GM19238 (cell line): ENCODE data around the gene SPCS3.
A peak's percentile ranks its signal among the peaks of the same experiment; 100 is the strongest.
"Not testable (repeated sequence)": the region's sequence is repeated elsewhere in the genome, so short reads cannot be mapped to it uniquely, and the experiment has no call there.

Source experiments
- DNase-seq: peaks from one replicate; pipeline ENCODE4 v3.0.0; 2011; ENCODE audit warnings: low spot score; ENCODE audit not compliant: insufficient read length

The SPCS3 gene

GRCh38 chr4:176319704-176320339, at the start of gene SPCS3:
Gene SPCS3 (plus strand): TSS chr4:176319966. CDS start chr4:176320077, 111 bp downstream.
- DNase-seq = peak; percentile 85

GRCh38 chr4:176270669-176271068, 49.1 kb upstream of the SPCS3 start:
- DNase-seq = no peak

DNA sequence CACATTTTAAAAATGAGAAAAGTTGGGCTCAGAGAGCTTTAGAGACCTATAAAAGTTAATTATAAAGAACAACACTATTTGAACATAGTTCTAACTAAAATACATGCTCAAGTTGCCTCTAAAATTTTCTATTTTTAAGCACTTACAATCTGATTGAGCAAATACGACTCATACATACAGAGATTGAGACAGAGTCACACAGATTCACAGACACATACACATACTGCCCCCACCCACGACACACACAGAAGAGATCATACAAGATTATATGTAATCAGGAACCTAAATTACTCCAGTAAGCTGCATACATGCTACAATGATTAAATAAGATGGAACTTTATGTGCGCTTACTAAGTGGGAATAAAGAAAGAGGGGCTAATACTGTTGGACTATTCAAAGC, 48.0 kb upstream of the SPCS3 start:
- DNase-seq = no peak

DNA sequence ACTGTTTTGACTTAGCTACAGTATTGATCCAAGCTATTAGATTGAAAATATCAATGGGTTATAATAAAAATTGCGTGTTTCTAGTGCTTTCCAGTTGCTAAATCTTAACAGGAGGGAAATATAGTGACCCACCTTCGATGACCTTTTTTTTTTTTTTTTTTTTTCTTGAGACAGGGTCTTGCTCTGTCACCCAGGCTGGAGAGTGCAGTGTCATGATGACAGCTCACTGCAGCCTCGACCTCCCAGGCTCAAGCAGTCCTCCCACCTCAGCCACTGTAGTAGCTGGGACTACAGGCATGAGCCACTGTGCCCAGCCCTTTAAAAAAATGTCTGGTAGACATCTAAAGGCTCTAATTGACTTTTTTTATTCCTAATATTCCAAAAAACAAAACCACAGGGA, 47.0 kb upstream of the SPCS3 start:
- no peak for DNase-seq

- DNase-seq = no peak
These were observed 46.0 kb upstream of the SPCS3 start for GRCh38 chr4:176273736-176274135.

- no peak for DNase-seq
These were observed 45.3 kb upstream of the SPCS3 start for GRCh38 chr4:176274441-176274840.

- no peak for DNase-seq
These were observed 43.1 kb upstream of the SPCS3 start for GRCh38 chr4:176276710-176277109.

GRCh38 chr4:176277162-176277904, 42.4 kb upstream of the SPCS3 start:
- DNase-seq = peak; percentile 11

GRCh38 chr4:176279560-176279959, 40.2 kb upstream of the SPCS3 start:
- DNase-seq = not testable (repeated sequence)

GRCh38 chr4:176286728-176287127, 33.0 kb upstream of the SPCS3 start:
- DNase-seq = no peak

GRCh38 chr4:176287546-176287945, 32.2 kb upstream of the SPCS3 start:
- no peak for DNase-seq

- no peak for DNase-seq
These were observed 31.7 kb upstream of the SPCS3 start for GRCh38 chr4:176288020-176288419.

DNA sequence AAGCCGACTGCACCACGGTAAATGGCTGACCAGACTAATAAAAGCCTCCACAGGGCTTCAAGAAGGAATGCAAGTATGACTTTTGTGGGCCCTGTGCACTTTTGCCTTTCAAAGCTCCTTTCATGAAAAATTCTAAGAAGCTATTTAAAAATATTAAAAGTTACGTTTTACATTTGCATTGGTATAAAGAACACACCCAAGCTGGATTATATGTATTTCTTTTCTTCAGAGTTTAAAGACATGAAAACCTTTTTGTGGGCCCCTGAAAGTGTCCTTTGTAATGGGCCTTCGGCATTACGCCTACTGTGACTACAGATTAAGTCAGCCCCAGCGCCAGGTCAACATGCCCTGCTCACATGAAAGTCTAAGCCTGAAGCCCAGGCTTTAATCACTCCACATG, 30.2 kb upstream of the SPCS3 start:
- no peak for DNase-seq

DNA sequence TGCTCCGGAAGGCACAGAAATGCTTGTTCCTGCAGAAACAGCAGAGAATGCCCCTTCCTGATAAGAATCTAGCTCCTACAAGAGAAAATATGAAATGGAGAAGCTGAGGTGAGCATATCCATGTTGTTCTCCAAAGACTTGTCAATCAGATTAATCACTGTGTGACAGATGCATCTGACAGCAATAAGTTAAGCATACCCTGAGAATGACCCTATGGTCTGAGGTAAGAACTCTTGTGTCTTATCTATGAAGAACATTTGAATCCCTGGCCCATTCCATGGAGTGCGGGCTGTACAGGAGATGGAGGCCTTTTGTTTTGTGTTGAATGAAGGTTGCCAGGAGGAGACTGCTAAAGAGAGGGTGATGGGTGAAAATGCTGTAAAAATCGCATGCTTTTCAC, 29.2 kb upstream of the SPCS3 start:
- DNase-seq = no peak

DNA sequence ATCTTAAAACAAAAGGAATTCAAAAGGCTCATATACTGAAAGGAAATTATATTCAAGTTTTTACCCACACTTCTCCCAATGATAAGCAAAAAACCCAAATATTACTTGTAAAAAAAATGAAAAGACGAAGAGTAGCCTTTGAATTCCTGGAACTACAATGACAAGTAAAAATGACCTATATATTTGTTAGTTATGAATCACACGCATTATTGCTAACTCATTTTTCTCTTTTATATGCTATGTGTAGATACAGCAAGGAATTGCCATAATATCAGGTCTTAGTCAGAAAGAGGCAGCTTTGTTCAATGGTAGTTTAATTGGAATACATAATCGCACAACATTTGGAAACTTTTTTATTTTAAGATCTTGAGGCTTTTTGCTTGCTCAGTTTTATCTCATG, 28.0 kb upstream of the SPCS3 start:
- DNase-seq = no peak

DNA sequence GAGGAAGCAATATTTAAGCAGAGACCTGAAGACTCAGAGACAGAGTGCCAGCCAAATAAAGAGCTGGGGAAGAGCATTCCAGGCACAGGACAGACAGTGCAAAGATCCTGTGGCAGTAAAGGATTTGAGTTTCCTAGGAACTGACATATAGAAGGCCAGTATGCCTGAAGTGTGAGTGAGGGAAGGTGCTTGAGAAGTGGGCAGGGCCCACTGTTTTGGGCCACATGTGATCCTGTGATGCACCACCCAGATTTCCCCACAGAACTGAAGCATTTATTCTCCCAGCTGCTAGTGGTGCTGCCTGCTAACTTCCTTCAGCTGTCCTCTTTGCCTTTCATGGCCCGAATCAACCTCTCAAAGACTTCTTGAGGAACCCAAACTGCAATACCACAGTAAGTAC, 26.8 kb upstream of the SPCS3 start:
- no peak for DNase-seq

DNA sequence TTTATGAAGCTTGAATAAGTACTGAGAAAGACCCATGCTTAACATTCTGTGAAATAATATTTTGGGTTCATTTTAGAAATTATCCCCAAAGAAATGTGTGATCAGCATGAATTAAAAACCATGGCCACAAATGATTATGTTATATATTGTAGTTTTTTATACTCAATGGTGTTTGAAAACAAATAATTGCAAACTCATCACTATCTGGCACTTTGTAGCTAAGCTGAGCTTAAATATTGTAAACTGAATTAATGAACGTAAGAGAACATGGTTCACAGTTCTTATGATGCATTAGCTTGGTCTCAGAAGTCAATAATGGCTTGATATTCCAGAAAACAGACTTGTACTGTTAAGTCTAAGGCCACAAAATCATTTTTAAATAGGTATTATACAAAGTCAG, 26.1 kb upstream of the SPCS3 start:
- DNase-seq = no peak

- DNase-seq = not testable (repeated sequence)
These were observed 23.9 kb upstream of the SPCS3 start for GRCh38 chr4:176295907-176296306.

DNA sequence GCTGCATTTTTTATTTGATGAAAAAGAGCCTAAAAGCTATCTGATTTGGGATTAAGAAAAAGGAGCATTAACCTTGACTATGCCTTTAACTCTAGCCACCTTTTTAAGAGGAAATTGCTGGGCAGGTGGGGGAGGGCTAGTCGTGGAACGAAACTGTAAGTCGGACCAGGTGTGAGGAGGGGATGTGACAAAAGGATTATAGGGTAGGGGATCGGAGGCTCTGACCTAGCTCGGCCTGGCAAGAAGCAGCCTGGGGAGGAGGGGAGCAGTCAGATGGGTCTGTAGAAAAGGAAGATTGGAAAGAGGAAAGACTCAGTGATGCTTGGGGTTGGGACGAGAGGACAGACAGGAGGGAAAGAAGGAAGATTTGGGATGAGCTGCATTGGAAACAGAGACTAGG, 21.1 kb upstream of the SPCS3 start:
- DNase-seq = no peak

GRCh38 chr4:176300036-176300435, 19.7 kb upstream of the SPCS3 start:
- DNase-seq = no peak

DNA sequence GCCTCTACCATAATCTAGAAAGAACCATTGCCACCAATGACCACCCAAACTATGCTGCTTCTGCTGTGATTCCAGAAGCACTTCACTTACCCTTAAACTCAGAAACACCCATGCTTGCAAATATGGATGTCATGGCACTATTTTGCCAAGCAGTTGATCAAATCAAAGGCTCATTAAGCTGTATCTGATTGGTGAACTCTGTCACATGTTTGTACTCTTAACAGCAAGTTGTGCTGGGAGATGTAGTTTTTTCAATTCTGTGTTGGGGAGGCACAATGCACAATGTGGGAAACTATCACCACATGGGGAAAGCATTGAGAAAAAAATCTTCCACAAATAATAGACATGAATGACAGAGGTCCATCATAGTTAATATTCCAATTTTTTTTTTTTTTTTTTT, 19.2 kb upstream of the SPCS3 start:
- no peak for DNase-seq

DNA sequence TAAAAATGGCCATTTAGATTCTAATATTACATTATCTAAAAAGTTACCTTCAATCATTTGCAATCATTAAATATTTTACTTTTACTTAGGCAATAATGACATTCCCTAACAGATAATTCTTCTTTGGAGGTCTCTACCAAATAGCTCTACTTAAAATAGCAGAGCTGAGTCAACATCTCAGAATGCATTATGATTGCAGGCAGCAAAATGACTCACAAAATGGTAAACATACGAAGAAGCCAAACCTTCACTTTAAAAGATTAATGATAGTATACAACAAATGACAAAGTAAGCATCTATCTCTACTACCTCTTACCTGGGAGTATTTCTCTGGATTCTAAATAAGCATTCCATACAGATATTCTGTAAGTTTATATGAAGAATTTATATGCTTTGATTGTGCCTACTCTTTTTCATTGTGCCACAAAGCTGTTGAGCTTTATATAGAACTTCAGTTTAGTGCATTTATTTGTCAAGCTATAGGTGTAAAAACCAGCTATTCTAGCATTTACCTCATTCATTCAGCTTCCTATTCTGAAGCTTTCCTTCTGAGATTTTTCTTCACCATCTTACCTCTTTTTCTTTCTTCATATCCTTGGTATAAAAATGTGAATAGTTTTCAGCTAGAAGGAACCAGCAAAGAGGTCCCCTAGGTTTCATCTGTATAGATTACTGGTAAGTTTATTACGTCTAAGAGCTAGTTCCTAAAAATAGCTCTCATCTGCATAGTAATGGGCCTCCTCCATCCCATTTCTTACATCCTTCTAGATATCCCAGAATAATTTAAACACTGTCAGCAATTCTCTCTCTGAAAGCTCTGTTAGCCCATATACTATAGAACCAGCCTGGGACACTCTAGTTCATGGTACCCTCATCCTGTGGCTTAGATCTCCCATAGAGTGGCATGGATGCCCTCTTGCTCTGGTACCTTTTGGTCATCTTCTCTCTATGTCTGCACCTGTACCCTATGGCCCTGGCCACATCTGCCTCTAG, 17.2 kb upstream of the SPCS3 start:
- no peak for DNase-seq
